GM20431 (cell line): Measurements from ENCODE around the gene TFAP2A.

ENCODE experiments used
- in situ Hi-C: fragments of 300-500 bp; cut with MseI, MboI; formaldehyde crosslinking; loops from one replicate; pipeline ENCODE4 v1.15.0; 2020; ENCODE audit warnings: low sequenced_read_pairs; ENCODE audit not compliant: unreplicated experiment

The TFAP2A gene

GRCh38 chr6:10429638-10430427 is 15.0 kb upstream of the TFAP2A start:
- in situ Hi-C loops: loop anchor here (25.0 kb wide), 3 partner anchors 393 to 1443 kb away; no protein-coding TSS in a partner anchor

GRCh38 chr6:10426781-10427279 is 12.0 kb upstream of the TFAP2A start:
- in situ Hi-C loops: loop anchor here (25.0 kb wide), 3 partner anchors 390 to 1440 kb away; no protein-coding TSS in a partner anchor

GRCh38 chr6:10425975-10426780 is 11.3 kb upstream of the TFAP2A start:
- in situ Hi-C loops: loop anchor here (25.0 kb wide), 3 partner anchors 389 to 1439 kb away; no protein-coding TSS in a partner anchor

- in situ Hi-C loops: loop anchor here (25.0 kb wide), 3 partner anchors 388 to 1438 kb away; no protein-coding TSS in a partner anchor
These were observed 10.5 kb upstream of the TFAP2A start for GRCh38 chr6:10425176-10425974.

- in situ Hi-C loops: no loop called here
These were observed 9.2 kb upstream of the TFAP2A start for GRCh38 chr6:10424040-10424439.

GRCh38 chr6:10422737-10423034 is 7.8 kb upstream of the TFAP2A start:
- in situ Hi-C loops: no loop called here

GRCh38 chr6:10421921-10422736 is 7.3 kb upstream of the TFAP2A start:
- in situ Hi-C loops: no loop called here

GRCh38 chr6:10421158-10421920 is 6.5 kb upstream of the TFAP2A start:
- in situ Hi-C loops: no loop called here

GRCh38 chr6:10420546-10421157 is 5.8 kb upstream of the TFAP2A start:
- in situ Hi-C loops: no loop called here

- in situ Hi-C loops: no loop called here
These were observed 5.1 kb upstream of the TFAP2A start for GRCh38 chr6:10419749-10420545.

- in situ Hi-C loops: no loop called here
These were observed 4.2 kb upstream of the TFAP2A start for GRCh38 chr6:10418862-10419748.

- in situ Hi-C loops: no loop called here
These were observed 3.5 kb upstream of the TFAP2A start for GRCh38 chr6:10418361-10418861.

GRCh38 chr6:10417681-10418104 is 2.8 kb upstream of the TFAP2A start:
- in situ Hi-C loops: no loop called here

GRCh38 chr6:10416863-10417641 is 2.2 kb upstream of the TFAP2A start:
- in situ Hi-C loops: no loop called here

- in situ Hi-C loops: no loop called here
These were observed 1.6 kb upstream of the TFAP2A start for GRCh38 chr6:10416516-10416862.
